ENCODE results near the gene OGDH. TPM values are rescaled to one million over a fixed set of nuclear protein-coding genes. Genes with fewer than 3 reads are reported as not detected.

Gene OGDH
- total and polyA plus RNA-seq, 10 of the 15 experiments (the other 5 are each of a cell fraction or from before 2014, with no cell fraction given) = 4.1 to 103 (median 48.4) TPM

- no peak for TF ChIP-seq ZNF24 (IDR thresholded peaks at IDR 0.05)
- TF ChIP-seq POLR2AphosphoS5 (IDR thresholded peaks at IDR 0.05; ENCODE audit: low read length) = peak; percentile 92
- no peak for TF ChIP-seq KLF5 (IDR thresholded peaks at IDR 0.05; ENCODE audit: partially characterized antibody)
- peak; percentile 57; the same call in 1 of the 2 replicates for TF ChIP-seq DPF2 (IDR thresholded peaks at IDR 0.05)
- TF ChIP-seq LARP7 (IDR thresholded peaks at IDR 0.05) = peak; percentile 80
- no peak for TF ChIP-seq BRCA1 (IDR thresholded peaks at IDR 0.05; ENCODE audit: low read depth, low read length)
- TF ChIP-seq RAD21 (IDR thresholded peaks at IDR 0.05; ENCODE audit: insufficient read depth, low read depth, low read length) = no peak
- peak; percentile 53 for TF ChIP-seq CREB1 (IDR thresholded peaks at IDR 0.05; ENCODE audit: low read depth)
- TF ChIP-seq JUNB (IDR thresholded peaks at IDR 0.05) = no peak
- TF ChIP-seq SP1 (IDR thresholded peaks at IDR 0.05; ENCODE audit: low read depth, low read length) = peak; percentile 51
- TF ChIP-seq NRF1 (conservative IDR thresholded peaks at IDR 0.05; ENCODE audit: low read depth, low read length) = peak; percentile 97
- peak; percentile 78 for TF ChIP-seq MXI1 (IDR thresholded peaks at IDR 0.05; ENCODE audit: low read depth, low read length)
- TF ChIP-seq TAF1 (IDR thresholded peaks at IDR 0.05; ENCODE audit: borderline replicate concordance, low read depth, low read length) = peak; percentile 58; the same call in 1 of the 2 replicates
- no peak for TF ChIP-seq SUZ12 (IDR thresholded peaks at IDR 0.05; ENCODE audit: unreplicated experiment)
- TF ChIP-seq RELA (IDR thresholded peaks at IDR 0.05; ENCODE audit: borderline replicate concordance, partially characterized antibody) = no peak
- TF ChIP-seq SRF (IDR thresholded peaks at IDR 0.05; ENCODE audit: low read depth in 2 of 2, low read length in 2 of 2) = peak in 1 of 2 experiments; percentile 16; a peak in 1 of 4 replicates
- TF ChIP-seq BACH1 (IDR thresholded peaks at IDR 0.05; ENCODE audit: borderline replicate concordance) = peak; percentile 63; the same call in 1 of the 2 replicates
- TF ChIP-seq, protein P1, sequence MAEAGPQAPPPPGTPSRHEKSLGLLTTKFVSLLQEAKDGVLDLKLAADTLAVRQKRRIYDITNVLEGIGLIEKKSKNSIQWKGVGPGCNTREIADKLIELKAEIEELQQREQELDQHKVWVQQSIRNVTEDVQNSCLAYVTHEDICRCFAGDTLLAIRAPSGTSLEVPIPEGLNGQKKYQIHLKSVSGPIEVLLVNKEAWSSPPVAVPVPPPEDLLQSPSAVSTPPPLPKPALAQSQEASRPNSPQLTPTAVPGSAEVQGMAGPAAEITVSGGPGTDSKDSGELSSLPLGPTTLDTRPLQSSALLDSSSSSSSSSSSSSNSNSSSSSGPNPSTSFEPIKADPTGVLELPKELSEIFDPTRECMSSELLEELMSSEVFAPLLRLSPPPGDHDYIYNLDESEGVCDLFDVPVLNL (IDR thresholded peaks at IDR 0.05; ENCODE audit: low read depth, low read length) = no peak
- TF ChIP-seq RFX5 (IDR thresholded peaks at IDR 0.05; ENCODE audit: low read depth, low read length) = no peak
- no peak for TF ChIP-seq BCL3 (IDR thresholded peaks at IDR 0.05; ENCODE audit: borderline replicate concordance, insufficient read depth, low read depth, low read length, poor library complexity, severe bottlenecking)
Measured at GRCh38 chr7:44581879-44582603, 24.4 kb upstream of the OGDH start, which contains the start of gene TMED4 (continued).
